Right forelimb (tissue), 1 donor: Measurements from ENCODE around the gene GMPR.
A peak's percentile ranks its signal among the peaks of the same experiment; 100 is the strongest.

ENCODE experiments used
- DNase-seq: peaks from one replicate; pipeline ENCODE4 v3.0.0-alpha.2; 2018

GMPR gene

DNA sequence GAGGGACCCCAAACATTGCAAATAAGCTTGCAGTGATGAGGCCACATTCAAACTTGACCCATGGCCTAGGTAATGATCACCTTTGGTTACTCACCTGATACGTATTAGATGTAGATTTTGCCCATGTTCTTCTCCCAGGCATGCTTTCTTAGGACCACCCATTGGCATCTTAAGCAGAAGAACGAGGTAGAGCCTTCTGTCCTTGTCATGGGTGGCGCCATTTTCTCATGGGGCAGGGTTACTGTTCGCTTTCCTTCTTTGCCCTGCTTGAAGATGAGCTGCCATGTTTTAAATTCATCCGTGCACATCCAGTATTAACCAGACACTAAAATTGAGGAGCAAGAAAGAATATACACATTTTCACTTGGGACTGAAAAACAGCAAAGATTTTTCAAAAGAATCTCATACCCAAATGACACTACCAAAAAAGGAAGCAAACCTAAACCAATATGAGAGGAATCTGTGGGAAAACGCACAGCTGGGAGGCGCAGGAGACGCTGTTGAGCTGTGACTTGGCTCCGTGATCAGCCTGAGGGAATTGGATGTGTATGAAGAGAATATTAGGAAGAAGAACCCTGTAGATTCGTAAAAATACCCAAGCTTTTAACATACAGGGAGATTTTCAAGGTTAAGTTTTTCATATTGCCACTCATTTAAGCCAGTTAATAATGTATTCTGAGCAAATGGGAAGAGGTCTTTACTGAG is 36.6 kb downstream of the GMPR start:
- no peak for DNase-seq

DNA sequence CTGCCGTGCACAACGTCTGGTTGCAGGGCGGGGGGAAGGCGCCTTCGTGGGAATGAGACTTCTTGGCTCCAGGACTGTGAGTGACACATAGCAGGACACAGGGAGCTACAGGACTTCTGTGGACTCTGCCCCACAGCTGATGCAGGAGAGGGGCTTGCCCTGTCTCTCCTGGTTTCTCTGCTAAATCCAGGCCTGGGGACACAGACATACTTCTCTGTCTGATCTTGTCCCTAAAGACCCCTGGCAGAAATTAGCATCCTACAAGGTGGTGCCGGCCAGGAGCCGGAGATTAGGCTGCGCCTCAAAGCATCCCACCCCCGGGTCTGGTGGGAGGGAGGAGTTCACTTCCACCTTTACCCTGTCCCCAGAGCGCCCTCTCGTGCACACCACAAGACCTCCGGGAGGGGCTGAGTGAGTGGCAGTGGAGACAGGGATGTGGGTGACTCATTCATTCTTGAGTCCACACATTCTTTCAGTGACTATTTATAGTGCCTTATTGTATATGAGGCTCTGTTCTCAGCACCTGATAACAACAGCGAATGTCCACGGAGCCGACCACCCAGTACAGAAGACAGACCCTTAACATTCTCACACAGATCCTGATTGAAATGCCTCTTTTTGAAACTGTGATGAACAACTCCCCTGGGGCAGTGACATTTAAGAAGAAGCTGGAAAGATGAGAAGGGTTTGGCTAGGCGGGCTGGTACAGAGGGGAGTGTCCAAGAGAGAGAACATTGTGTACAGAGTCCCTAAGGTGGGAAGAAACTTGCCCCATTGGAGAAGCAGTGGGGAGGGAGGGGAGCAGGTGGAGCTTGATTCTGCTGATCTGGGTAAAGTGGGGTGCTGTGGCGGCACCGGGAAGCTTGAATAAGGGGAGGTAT is 39.0 kb downstream of the GMPR start:
- no peak for DNase-seq

DNA sequence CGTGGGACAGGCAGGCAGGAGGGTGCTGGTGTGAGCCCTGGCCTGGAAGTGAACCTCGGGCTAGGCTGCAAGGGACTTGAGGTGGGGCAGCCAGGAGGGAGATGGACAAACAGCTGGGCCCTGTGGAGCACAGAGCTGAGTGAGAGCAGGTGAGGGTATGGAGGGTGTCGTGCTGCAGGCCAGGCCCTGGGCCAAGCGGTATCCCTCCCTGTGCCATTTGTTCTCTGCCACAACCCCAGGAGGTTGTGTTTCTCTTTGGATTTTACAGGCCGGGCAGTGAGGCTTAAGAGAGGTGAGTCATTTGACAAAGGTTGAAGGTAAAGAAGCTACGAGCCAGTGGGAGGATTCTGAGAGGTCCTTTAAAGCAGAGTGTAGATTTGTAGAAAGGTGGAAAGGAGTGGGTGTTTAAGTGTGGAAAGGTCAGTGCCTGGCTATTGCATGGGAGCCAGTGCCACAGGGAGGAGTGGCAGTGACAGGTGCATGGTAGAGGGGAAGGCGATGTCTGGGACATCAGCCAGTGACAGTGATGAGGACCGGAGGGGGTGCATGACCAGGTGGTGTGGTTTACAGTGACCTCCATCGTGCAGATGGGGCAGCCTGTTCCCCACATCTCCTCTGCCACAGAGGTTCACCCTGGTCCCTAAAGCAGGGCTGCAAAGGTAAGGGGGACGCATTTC is 39.8 kb downstream of the GMPR start:
- no peak for DNase-seq

DNA sequence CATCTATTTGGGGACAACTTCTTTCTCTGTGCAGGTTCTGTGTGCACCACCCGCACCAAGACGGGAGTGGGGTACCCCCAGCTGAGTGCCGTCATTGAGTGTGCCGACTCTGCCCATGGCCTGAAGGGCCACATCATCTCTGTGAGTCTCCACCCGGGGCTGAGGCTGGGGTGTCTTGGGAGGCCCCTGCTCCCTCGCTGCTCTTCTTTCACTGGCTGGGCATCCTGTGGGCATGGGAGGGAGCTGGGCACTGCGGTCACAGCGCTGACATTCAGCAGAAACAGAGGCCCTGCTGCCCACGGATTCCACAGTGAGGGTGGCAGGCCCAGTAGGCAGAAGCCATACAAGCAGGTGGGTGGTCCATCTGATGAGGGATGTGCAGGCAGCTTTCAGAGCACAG is 40.4 kb downstream of the GMPR start:
- no peak for DNase-seq

DNA sequence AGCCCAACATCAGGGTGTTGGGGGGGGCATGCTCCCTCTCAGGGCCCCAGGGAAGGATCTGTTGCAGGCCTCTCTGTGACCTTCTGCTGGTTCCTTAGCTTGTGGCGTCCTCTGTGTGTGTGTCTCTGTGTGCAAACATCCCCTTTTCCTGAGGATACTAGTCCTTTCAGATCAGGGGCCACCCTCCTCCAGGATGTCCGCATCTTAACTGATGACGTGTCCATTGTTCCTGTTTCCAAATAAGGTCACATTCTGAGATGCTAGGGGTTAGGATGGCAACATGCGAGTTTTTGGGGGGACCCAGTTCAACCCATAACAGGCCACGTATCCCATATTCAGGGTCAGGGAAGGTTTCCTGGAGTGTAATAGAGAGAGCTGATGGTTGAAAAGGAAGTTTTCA is 40.9 kb downstream of the GMPR start:
- DNase-seq = no peak

DNA sequence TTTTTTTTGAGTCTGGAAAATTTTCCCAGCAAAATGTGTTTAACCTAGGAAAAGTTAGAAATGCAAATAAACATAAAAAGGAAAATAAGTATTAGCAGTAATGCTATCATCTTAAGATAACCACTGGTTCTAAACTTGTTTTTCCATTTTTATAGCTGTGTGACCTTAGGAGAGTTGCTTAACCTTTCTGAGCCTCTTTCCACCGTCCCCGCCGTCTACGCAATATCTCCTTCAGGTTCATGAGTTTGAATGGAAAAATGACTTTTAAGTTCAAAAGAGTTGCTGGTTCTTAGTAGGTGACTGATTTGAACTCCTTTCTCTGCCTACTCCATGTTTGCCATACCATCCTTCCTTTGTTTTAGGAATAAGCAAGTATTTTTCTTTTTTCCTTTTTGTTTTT is 44.0 kb downstream of the GMPR start:
- DNase-seq = no peak

DNA sequence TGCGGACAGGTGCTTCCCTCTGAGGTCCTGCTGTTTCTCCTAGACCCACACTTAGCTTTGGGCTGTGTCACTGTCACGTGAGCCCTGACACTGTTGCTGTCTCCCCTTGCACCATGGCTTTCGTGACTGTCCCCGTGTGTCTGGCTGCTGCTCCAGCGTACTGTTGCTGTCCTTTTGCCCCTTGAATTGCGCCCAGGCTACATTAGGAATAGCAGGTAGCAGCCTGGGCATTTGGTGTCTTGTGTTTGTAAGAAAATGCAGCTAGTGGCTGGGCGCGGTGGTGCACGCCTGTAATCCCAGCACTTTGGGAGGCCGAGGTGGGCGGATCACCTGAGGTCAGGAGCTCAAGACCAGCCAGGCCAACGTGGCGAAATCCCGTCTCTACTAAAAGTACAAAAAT is 46.1 kb downstream of the GMPR start:
- DNase-seq = no peak

DNA sequence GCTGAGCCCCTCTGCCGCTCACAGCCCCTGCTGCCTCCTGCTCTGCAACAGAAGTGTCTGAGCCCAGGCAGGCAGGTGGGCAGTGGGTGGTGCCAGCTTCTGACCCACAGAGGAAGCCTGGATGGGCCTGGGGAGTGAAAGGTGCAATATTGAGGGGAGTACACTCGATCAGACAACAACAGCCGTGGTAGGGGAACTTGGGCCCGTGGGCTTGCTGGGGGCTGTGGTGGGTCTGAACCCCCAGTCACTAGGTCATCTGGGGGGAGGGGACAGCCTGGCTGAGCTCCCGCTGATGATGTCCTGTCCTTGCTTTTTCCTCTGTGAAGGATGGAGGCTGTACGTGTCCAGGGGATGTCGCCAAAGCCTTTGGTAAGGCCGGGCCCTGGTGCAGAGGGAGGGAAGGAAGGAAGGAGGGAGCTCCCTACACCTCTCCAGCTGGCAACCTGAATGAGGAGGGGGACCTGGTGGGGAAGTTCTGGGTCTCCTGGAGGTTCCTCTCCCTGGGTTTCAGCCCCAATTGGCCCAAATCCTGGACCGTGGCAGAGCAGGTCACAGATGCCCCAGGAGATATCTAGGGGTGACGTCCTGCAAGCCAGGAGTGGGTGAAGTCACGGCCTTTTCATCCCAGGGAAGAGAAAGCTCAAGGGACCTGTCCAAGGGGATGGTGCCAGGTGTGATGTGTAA is 47.2 kb downstream of the GMPR start:
- no peak for DNase-seq

DNA sequence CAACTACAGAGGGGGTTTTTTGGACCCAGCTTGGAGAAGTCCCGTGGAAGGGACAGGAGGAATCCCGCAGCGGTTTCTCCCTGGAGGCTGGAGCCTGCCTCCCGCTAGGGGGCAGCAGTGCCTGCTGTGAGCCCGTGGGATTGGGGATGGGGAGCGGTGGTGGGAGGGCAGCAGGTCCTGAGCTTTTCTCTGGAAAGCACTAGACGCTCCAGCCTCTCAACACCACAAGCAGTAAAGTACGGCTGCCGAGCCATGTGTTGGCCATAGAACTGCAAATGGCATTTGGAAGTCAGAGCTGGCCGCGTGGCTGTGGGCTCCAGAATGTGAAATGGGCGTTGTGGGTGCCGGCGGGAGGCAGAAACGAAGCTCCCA is 47.8 kb downstream of the GMPR start:
- peak; percentile 62 for DNase-seq

DNA sequence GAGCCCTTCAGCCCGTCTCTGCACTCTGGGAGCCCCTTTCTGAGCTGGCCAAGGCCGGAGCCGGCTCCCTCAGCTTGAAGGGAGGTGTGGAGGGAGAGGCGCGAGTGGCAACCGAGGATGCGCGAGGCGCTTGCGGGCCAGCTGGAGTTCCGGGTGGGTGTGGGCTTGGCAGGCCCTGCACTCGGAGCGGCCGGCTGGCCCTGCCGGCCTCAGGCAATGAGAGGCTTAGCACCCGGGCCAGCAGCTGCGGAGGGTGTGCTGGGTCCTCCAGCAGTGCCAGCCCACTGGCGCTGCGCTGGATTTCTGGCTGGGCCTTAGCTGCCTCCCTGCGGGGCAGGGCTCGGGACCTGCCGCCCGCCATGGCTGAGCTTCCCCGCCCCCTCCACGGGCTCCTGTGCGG is 49.8 kb downstream of the GMPR start:
- DNase-seq = no peak

DNA sequence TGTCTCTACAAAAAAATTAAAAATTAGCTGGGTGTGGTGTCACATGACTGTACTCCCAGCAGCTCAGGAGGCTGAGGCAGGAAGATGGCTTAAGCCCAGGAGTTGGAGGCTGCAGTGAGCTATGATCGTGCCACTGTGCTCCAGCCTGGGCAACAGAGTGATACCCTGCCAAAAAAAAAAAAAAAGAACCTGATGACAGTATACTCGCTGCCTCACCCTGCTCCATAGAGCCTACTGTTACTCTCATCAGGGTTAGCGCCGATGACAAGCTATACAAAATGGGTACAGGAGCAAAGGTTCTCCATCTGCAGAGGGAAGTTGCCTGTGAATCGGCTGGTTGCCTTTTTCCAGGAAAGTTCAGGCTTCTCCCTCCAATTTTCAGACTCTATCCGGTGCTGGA is 53.4 kb downstream of the GMPR start:
- DNase-seq = no peak

DNA sequence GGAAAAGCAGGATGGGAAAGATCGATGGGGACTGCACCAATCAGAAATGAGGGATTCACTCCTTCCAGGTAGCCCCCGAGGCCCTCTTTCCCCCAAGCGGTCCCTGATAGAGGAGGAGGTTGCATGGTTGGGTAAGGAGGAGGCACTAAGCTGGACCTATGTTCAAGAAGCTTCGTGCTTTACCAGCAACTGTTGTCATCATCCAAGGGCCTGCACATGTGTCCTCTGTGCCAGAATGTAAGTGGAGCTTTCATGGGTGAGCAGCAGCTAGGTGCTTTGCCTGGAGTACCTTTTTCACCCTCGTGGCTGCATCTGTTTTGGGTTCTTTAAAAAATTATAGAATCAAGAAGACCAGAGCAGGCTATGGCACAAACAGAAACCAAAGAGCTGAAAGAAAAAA is 54.0 kb downstream of the GMPR start:
- DNase-seq = no peak

DNA sequence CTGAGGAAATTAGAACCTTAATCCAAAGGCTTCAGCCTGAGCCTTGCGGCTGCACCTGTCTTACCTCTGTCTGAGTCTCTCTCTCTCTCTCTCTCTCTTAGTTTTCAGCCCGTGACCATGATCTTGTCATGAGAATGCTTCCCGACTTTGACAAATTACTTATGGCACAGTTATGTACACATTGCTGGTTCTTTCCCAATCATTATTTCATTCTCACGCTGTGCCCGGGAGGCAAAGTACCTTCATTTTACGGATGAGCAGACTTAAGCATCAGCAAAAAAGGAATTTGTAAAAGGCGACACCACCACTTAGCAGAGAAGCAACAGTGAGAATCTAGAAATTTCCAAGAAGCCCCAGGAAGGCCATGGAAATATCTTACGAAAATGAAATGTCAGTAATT is 54.6 kb downstream of the GMPR start:
- no peak for DNase-seq

DNA sequence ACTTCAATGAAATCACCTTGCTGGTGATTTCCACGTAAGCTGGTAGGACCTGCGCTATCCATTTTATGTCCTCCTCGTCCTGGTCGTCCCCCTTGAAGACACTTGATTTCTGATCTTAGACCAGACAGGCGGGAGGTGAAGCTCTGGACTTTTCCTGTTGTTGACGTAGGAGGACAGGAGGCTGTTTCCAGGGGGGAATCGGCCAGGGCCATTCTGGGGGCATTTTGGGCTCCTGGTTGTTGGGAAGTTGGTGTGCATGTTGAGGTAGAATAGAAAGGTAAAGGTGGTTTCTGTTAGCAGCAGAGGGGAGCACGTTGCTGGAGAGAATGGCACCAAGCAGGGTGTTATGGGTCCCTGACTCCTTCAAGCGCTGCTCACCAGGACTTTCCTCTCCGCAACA is 56.0 kb downstream of the GMPR start:
- DNase-seq = no peak

DNA sequence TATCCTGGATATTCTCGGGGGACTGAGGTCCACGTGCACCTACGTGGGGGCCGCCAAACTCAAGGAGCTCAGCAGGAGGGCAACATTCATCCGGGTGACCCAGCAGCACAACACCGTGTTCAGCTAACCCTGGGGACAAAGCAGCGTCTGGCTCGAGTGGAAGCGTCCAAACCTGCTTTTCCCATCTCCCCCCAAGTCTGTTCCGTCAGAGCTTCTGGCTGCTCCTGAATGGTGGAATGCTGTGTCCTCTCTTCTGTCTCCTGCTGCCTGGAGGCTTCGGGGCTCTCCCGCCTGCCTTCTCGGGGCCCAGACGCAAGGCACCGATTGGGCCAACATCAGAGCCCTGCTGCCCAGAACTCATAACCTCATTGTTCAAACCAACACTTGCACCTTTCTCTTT is 56.7 kb downstream of the GMPR start:
- no peak for DNase-seq

DNA sequence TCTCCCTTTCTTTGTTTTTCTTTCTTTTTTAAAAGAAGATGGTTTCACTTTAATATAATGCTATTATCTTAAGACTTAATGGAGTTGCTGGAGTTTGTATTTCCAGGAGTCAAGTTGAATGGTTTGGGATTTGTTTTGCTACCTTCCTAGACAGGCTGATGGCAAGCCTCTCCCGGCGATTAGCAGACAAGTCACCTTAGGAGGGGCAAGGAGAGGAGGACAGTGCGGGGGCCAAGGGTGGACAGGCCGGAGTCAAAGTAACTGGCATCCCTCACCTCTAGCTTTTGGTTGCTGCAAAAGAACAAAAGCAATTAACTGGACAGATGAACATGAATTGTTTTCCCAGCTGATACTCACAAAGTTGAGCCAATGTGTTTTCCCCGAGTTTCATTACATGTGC is 57.1 kb downstream of the GMPR start:
- no peak for DNase-seq

DNA sequence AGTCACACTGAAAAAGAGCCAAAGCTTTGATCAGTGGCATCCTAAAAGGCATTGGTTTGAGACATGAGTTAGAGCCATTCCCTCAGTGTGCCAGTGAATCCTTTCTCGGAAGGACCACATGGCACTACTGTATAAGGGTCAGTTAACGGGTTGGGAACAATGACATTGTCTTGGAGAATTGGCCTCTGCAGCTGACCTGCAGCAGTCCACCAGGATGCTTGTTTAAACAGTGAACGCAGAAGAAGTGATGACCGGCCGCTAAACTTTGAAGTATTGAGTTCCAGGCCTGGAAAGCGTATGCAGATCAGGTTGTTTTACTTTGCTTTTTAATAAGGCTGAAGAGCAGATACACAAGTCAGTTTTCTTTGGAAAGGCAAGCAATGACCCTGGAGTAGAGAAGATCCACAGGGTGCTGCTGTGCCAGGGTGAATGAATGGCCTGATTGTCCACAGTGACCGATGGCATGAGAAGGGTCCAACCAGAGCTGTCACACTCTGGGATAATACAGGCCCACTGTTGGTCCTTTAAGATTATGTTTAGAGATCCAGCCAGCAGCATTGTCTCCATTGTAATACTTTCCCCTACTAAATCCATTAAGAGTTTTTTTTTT is 57.8 kb downstream of the GMPR start:
- no peak for DNase-seq

DNA sequence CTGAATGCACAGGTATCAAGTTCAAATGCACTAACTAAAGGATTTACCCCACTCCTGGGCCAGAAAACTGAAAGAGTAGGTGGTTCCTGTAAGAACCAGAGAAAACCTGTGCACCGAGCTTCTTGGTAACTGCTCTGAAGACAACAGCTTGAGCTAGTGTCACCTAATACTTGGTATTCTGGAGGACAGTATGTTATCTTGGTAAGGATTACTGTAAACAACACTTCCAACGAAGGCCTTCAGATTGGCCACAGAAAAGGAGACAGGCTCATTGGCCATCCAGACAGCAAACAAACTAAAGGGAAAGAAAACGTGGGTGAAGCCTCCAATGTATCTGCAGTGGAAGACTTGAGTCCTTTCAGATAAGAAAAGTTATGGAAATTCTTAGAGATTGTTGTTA is 61.5 kb downstream of the GMPR start:
- DNase-seq = no peak

DNA sequence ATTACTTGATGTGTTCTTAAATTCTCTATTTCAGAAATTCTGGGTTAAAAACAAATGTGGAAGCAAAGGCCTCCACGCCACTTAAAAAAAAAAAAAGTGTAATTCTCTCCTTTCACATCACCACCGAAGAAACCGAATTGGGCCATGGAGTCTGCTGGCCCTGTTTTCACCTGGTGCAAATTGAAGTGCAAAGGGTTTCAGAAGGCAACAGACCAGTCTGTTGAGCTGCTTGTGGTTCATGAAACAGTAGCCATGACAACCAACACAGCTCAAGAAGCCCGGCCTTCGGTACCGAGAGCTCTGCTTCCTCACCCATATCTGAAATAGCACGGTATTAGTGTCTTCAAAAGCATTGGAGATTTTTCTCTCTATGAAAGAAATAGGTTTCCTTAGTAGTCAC is 63.1 kb downstream of the GMPR start:
- DNase-seq = no peak

DNA sequence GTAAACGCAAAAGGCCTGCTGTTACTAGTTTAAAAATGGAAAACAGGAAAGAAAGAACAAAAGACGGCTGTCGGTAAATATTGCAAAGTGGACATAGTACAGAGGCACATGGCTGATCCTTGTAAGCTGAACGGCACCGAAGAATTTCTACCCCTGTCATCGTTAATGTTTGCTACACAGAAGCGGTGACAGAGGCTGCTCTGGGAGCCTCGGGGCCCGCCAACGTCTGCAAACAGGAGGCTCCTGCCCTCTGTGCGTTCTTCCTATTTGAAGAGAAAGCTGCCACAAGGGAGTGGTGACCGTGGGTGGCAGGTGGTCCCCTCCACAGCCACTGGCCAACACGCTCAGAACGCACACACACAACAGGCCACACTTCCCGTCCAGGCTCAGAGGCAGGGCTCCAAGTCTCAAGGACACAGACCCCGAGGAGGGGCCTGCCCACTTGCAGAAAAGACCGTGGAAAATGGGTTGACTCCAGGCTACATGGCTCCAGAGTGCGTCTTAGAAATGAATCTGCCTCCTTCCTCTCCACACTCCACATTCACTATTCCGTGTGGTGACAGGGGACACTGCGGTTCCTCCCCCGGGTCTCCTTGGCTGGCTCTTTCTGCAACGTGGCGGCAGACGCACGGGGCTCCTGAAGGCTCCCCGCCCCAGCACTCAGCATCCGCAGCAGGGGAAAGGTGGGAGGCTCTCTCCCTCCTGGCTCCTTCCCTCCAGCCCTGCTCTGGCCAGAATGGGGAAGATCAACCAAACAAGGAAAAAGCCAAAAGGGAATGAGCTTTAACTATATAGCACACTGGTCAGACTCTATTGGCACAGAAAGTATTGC is 64.5 kb downstream of the GMPR start:
- DNase-seq = no peak

DNA sequence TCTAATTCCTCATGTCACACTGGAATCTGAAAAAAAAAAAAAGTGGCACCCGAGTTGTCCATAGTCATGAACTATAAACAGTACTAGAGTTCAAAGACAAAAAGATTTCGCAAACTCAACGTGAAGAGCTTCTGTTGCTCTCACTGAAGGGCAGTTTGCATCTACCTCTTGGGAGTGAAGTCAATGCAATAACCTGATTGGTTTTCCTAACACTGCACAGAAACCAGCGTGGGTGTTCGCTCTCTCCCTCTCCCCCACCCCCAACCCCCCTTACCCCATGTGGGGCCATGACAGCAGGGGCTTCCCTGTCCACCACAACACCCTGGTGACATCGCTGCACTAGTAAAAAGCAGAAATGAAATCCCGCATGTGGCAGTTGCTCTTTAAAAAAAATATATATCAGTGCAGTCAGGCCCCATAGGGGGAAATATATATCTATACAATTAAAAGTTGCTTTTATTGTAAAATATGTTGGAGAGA is 66.9 kb downstream of the GMPR start:
- DNase-seq = no peak

DNA sequence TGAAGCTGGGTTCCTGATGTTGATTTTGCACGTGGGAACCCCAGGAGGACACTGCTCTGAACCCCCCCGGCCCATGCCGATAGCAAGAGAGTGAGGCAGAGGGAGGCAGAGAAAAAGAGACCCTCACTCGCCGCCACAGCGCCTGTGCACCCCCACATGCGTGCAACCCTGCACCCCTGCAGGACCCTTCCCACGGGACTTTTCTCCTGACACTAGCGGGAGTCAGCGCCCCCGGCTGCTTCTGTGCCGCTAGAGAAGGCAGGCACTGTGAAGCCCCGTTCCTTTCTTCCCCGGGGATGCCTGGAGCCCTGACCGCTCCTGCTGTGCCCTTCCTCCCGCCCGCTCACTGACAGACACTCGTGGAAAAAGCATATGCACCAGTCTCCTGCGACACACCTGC is 67.4 kb downstream of the GMPR start:
- no peak for DNase-seq
